Stomach (tissue), 9 donors: Measurements from ENCODE around the gene CLCNKB. TPM values are rescaled to one million over a fixed set of nuclear protein-coding genes. Genes with fewer than 3 reads are reported as not detected.
"Not testable (repeated sequence)": the region's sequence is repeated elsewhere in the genome, so short reads cannot be mapped to it uniquely, and the experiment has no call there.

Experiments used
- DNase-seq, 2 donors: peaks; one replicate each; pipeline versions ENCODE4 v3.0.0 to v3.0.0-alpha.2; 2013 to 2019
- H3K27ac ChIP-seq, 5 donors: fragments of 200-600 bp in 4 of 5; sonication (generic) in 4 of 5; one replicate each; pipeline ENCODE4 v1.5.1; 2013 to 2019; ENCODE audit warnings: mild to moderate bottlenecking in 1 of 5, moderate library complexity in 1 of 5
- H3K27me3 ChIP-seq, 3 donors: fragments of 200-600 bp; sonication (generic); one replicate each; pipeline ENCODE4 v1.5.1; 2017 to 2019; ENCODE audit warnings: mixed run types in 1 of 3
- H3K36me3 ChIP-seq, 4 donors: fragments of 200-600 bp; sonication (generic); 1 replicate in 3 of 4; 2 replicates in 1 of 4; pipeline ENCODE4 v1.5.1; 2016 to 2019
- H3K4me1 ChIP-seq, 4 donors: fragments of 200-600 bp; sonication (generic); one replicate each; pipeline ENCODE4 v1.5.1; 2016 to 2019
- H3K4me3 ChIP-seq, 4 donors: fragments of 200-600 bp; sonication (generic) in 3 of 4; one replicate each; pipeline ENCODE4 v1.5.1; 2016 to 2019; ENCODE audit warnings: mild to moderate bottlenecking in 1 of 4
- H3K9me3 ChIP-seq, 4 donors: fragments of 200-600 bp; sonication (generic); one replicate each; pipeline ENCODE4 v1.5.1; 2016 to 2019
- CTCF ChIP-seq, 7 experiments: fragments of 450-650 bp in 4 of 7; fragments of 200-600 bp in 3 of 7; sonication (generic) in 3 of 7; IDR thresholded peaks; one replicate each; pipeline ENCODE4 v1.5.1; 2016 to 2019; ENCODE audit warnings: antibody characterized with exemption in 7 of 7, control low read depth in 2 of 7, mild to moderate bottlenecking in 1 of 7
- EP300 ChIP-seq: sonication (generic); formaldehyde crosslinking; IDR thresholded peaks from one replicate; pipeline ENCODE4 v1.6.1; 2017; ENCODE audit warnings: antibody characterized with exemption
- POLR2A ChIP-seq, 4 donors: fragments of 450-650 bp; IDR thresholded peaks; one replicate each; pipeline ENCODE4 v1.6.1; 2016; ENCODE audit warnings: antibody characterized with exemption in 4 of 4, control low read depth in 2 of 4, mild to moderate bottlenecking in 1 of 4, moderate library complexity in 1 of 4
- POLR2AphosphoS5 ChIP-seq, 3 donors: sonication (generic); formaldehyde crosslinking; IDR thresholded peaks; one replicate each; pipeline ENCODE4 v1.6.1; 2016; ENCODE audit warnings: antibody characterized with exemption in 3 of 3
- WGBS, 5 donors: extraction: QIAGEN DNeasy Blood & Tissue Kit in 3 of 5; methylation state at CpG; one replicate each; pipeline versions ENCODE4 v1.1.5 to v1.1.7; 2013 to 2018; 5-methylcytosine and 5-hydroxymethylcytosine counted together
- intact Hi-C: fragments of 100-400 bp; cut with DNase I; formaldehyde crosslinking; loops from one replicate; pipeline ENCODE4 v1.15.1; 2023; ENCODE audit warnings: low total_unique reads
- polyA plus RNA-seq, 3 donors: library from polyadenylated mRNA; stranded (reverse); fragments of 200-250 nt; gene quantifications; one replicate each; pipeline ENCODE4 v1.2.3, GENCODE V29; 2013
- total RNA-seq, 5 donors: library from RNA; depleted of rRNA; stranded (reverse); fragments of >200 nt; gene quantifications; one replicate each; pipeline versions ENCODE4 v1.1.0 to v1.2.3, GENCODE V29; 2014 to 2016
- donor health status: healthy with polysubstance abuse.
- donor health status: Bipolar disorder and iron deficiency.
- donor health status: healthy.

The CLCNKB gene
- total and polyA plus RNA-seq, 8 donors: 0.19 to 0.92 (median 0.45) TPM; not detected in 4

GRCh38 chr1:16051039-16051438 lies 7.5 kb downstream of the CLCNKB start:
- no peak for TF ChIP-seq POLR2AphosphoS5 (IDR thresholded peaks at IDR 0.05)
- TF ChIP-seq EP300: no peak
- no peak for TF ChIP-seq CTCF (IDR thresholded peaks at IDR 0.05)
- no peak for TF ChIP-seq POLR2A (IDR thresholded peaks at IDR 0.05)

GRCh38 chr1:16051949-16052348 lies 8.4 kb downstream of the CLCNKB start:
- intact Hi-C loops, H3K27ac ChIP-seq, H3K36me3 ChIP-seq, DNase-seq, H3K4me3 ChIP-seq, H3K9me3 ChIP-seq, H3K27me3 ChIP-seq: not testable (repeated sequence)
- 84 to 89% (median 88%) methylated on average over 10 to 12 of the region's 12 CpGs for WGBS, 5 donors
- peaks cover 6 to 20% (median 16%) of the 10 kb centered on the region in 4 donors for H3K4me1 ChIP-seq

More at GRCh38 chr1:16051039-16051438, 7.5 kb downstream of the CLCNKB start:
- no peak overlapping the region for H3K27ac ChIP-seq
- H3K4me1 ChIP-seq: peaks cover 6 to 15% (median 14%) of the 10 kb centered on the region in 4 donors
- WGBS, 5 donors: 87 to 93% (median 89%) methylated on average over 3 of the region's 3 CpGs
- intact Hi-C loops: no loop called here
- H3K4me3 ChIP-seq: no peak overlapping the region
- no peaks in the 10 kb centered on the region for H3K9me3 ChIP-seq
- no peaks in the 10 kb centered on the region for H3K36me3 ChIP-seq
- DNase-seq: no peak
- peaks cover 0 to 3% (median 0%) of the 10 kb centered on the region in 3 donors for H3K27me3 ChIP-seq

GRCh38 chr1:16053781-16054502 lies 10.4 kb downstream of the CLCNKB start:
- DNase-seq: no peak
- H3K9me3 ChIP-seq: no peaks in the 10 kb centered on the region
- H3K36me3 ChIP-seq: no peaks in the 10 kb centered on the region
- WGBS, 5 donors: 63 to 80% (median 75%) methylated on average over 3 to 8 of the region's 8 CpGs
- H3K27me3 ChIP-seq: no peaks in the 10 kb centered on the region
- no peak overlapping the region for H3K4me3 ChIP-seq
- no peak for TF ChIP-seq POLR2AphosphoS5 (IDR thresholded peaks at IDR 0.05)
- TF ChIP-seq CTCF (IDR thresholded peaks at IDR 0.05): no peak
- TF ChIP-seq EP300: no peak
- TF ChIP-seq POLR2A (IDR thresholded peaks at IDR 0.05): no peak
- H3K4me1 ChIP-seq: peaks cover 2 to 12% (median 11%) of the 10 kb centered on the region in 4 donors
- intact Hi-C loops: no loop called here
- H3K27ac ChIP-seq: no peak overlapping the region

- TF ChIP-seq CTCF (IDR thresholded peaks at IDR 0.05) (no peak), POLR2AphosphoS5 (IDR thresholded peaks at IDR 0.05) (no peak), POLR2A (IDR thresholded peaks at IDR 0.05) (no peak), EP300 (no peak)
- Histone ChIP-seq H3K4me3 (no peak overlapping the region), H3K27ac (no peak overlapping the region), H3K9me3 (no peaks in the 10 kb centered on the region), H3K36me3 (no peaks in the 10 kb centered on the region), H3K27me3 (no peaks in the 10 kb centered on the region), H3K4me1 (peaks cover 0 to 10% (median 8%) of the 10 kb centered on the region in 4 donors)
- intact Hi-C loops: no loop called here
- 82 to 90% (median 84%) methylated on average over 7 of the region's 7 CpGs for WGBS, 5 donors
- no peak for DNase-seq
These were observed 11.3 kb downstream of the CLCNKB start for GRCh38 chr1:16054598-16055540.
